DND-41 (cell line): ENCODE data around the gene ERP27.

ENCODE experiments used
- ATAC-seq: fragments of 200-7000 bp; cut with Tn5 transposase; 3 replicates; pipeline ENCODE4 v1.9.1; 2021; ENCODE audit warnings: low read depth; ENCODE audit not compliant: insufficient read depth
- DNase-seq: peaks from one replicate; pipeline ENCODE4 v3.0.0-alpha.2; 2020
- H2AFZ ChIP-seq: 2 replicates; pipeline ENCODE4 v1.6.0; 2012; ENCODE audit warnings: low read depth, low read length
- H3K27ac ChIP-seq: 2 replicates; pipeline ENCODE4 v1.5.1; 2012; ENCODE audit warnings: low read length, inconsistent platforms
- H3K27me3 ChIP-seq: fragments of 200-600 bp; sonication (generic); 2 replicates; pipeline ENCODE4 v1.6.0; 2012; ENCODE audit warnings: low read length, mild to moderate bottlenecking, inconsistent platforms; ENCODE audit not compliant: insufficient read depth, poor library complexity
- H3K36me3 ChIP-seq: 2 replicates; pipeline ENCODE4 v1.5.1; 2012; ENCODE audit warnings: low read length, inconsistent platforms; ENCODE audit not compliant: insufficient read depth
- H3K4me1 ChIP-seq: 2 replicates; pipeline ENCODE4 v1.5.1; 2012; ENCODE audit warnings: mild to moderate bottlenecking, low read length; ENCODE audit not compliant: insufficient read depth
- H3K4me2 ChIP-seq: 2 replicates; pipeline ENCODE4 v1.6.0; 2012; ENCODE audit warnings: mild to moderate bottlenecking, moderate library complexity, low read length, inconsistent platforms; ENCODE audit not compliant: insufficient read depth
- H3K4me3 ChIP-seq, 2 experiments: fragments of 200-600 bp in 1 of 2; shearing (Covaris generic) in 1 of 2; 2 replicates each; pipeline ENCODE4 v1.5.1; 2012 to 2016; ENCODE audit warnings: inconsistent platforms in 2 of 2, low read length in 2 of 2, mild to moderate bottlenecking in 2 of 2, low read depth in 1 of 2, moderate library complexity in 1 of 2
- H3K79me2 ChIP-seq: 2 replicates; pipeline ENCODE4 v1.6.0; 2012; ENCODE audit warnings: low read length, inconsistent platforms; ENCODE audit not compliant: insufficient read depth
- H3K9ac ChIP-seq: 2 replicates; pipeline ENCODE4 v1.6.0; 2012; ENCODE audit warnings: low read depth, mild to moderate bottlenecking, inconsistent platforms, low read length, moderate library complexity
- H3K9me3 ChIP-seq: 2 replicates; pipeline ENCODE4 v1.5.1; 2012; ENCODE audit warnings: low read length, moderate library complexity, mild to moderate bottlenecking, inconsistent platforms; ENCODE audit not compliant: insufficient read depth, severe bottlenecking
- H4K20me1 ChIP-seq: 2 replicates; pipeline ENCODE4 v1.6.0; 2012; ENCODE audit warnings: low read length; ENCODE audit not compliant: insufficient read depth
- EZH2 ChIP-seq: IDR thresholded peaks from 3 replicates; pipeline ENCODE4 v1.6.1; 2012; ENCODE audit warnings: borderline replicate concordance, low read depth, mild to moderate bottlenecking, moderate library complexity, low read length, inconsistent platforms; ENCODE audit not compliant: severe bottlenecking
- TF ChIP-seq, protein P1 (sequence below): IDR thresholded peaks from 2 replicates; pipeline ENCODE4 v1.5.1; 2012; ENCODE audit warnings: borderline replicate concordance, low read length, moderate library complexity, mild to moderate bottlenecking; ENCODE audit not compliant: poor library complexity, severe bottlenecking; ENCODE audit errors: extremely low read depth

ERP27 gene

DNA sequence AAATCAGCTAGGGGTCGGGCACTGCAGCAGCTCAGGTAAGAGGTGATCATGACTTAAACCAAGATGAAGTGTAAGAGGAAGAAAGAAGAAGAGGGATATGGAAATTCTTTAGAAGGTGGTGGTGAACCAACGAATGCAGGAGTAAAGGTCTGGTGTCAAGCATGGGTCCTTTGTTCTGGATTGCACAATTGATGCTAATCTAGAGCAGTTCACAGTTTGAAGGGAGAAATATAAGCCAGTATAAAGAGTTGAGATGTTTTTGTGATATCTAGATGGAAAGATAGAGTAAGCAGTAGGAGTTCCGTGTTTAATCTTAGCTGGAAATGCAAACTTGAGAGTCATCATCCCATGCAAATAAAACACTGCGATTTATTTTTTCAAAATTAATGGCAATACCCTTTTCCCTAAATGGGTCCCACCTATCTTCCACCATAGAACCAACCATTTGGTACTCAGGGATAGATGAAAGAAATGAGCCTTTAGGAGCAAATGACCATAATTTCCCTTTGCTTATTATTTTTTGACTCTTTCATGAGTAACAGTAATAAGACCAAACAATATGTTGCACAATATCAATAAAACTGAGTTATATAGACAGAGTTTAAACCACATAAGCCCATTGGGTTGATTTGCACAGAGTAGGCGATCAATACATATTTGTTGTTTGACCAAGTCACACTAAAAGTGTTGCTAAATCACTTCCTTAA is 37.7 kb downstream of the ERP27 start:
- TF ChIP-seq, protein P1, sequence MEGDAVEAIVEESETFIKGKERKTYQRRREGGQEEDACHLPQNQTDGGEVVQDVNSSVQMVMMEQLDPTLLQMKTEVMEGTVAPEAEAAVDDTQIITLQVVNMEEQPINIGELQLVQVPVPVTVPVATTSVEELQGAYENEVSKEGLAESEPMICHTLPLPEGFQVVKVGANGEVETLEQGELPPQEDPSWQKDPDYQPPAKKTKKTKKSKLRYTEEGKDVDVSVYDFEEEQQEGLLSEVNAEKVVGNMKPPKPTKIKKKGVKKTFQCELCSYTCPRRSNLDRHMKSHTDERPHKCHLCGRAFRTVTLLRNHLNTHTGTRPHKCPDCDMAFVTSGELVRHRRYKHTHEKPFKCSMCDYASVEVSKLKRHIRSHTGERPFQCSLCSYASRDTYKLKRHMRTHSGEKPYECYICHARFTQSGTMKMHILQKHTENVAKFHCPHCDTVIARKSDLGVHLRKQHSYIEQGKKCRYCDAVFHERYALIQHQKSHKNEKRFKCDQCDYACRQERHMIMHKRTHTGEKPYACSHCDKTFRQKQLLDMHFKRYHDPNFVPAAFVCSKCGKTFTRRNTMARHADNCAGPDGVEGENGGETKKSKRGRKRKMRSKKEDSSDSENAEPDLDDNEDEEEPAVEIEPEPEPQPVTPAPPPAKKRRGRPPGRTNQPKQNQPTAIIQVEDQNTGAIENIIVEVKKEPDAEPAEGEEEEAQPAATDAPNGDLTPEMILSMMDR: no peak
- TF ChIP-seq EZH2: no peak
- DNase-seq: no peak
- no peak overlapping the region for H3K27ac ChIP-seq

DNA sequence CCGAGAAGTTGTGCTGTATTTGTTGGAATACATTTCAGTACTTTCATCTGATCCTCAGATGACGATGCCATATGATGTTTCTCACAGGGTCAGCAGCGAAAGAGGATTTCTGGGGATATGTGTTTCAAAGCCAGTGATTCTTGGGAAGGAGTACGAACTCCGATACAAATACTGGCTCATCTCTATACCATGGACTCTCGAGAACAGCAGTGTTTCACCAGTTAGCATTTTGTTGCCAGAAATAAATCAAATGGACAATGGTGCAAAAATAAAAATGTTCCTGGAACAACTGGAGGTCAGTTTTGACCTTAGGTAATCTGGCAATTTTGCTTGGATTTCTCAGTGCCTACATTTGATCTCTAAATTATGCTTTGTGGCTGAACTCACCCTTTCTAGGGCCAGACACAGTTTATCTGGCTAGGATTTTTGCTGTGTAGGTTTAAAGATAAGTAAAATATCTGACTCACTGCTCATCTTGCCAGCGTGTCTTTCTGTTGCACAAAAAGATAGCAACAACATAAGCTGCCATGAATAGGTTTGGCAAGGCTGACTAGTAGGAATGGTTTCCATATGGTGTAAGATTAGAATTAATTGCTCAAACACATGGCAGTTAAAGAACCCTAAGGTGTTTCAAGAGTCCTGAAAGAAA is 41.7 kb downstream of the ERP27 start:
- Histone ChIP-seq H2AFZ (no peak overlapping the region), H3K4me1 (peaks cover 5% of the 10 kb centered on the region; the same call in 1 of the 2 replicates), H4K20me1 (no peaks in the 10 kb centered on the region), H3K27ac (no peak overlapping the region), H3K27me3 (no peaks in the 10 kb centered on the region), H3K4me2 (no peak overlapping the region), H3K9me3 (no peaks in the 10 kb centered on the region), H3K9ac (no peak overlapping the region), H3K4me3 (no peak overlapping the region), H3K36me3 (no peaks in the 10 kb centered on the region), H3K79me2 (no peaks in the 10 kb centered on the region)
- DNase-seq: no peak
- no peak for ATAC-seq
- TF ChIP-seq EZH2: no peak
- TF ChIP-seq, protein P1: no peak

More for the DNA sequence above, 37.7 kb downstream of the ERP27 start:
- no peak overlapping the region for H3K4me2 ChIP-seq
- no peak overlapping the region for H2AFZ ChIP-seq
- H3K79me2 ChIP-seq: no peaks in the 10 kb centered on the region
- no peaks in the 10 kb centered on the region for H4K20me1 ChIP-seq
- no peak overlapping the region for H3K4me3 ChIP-seq
- no peaks in the 10 kb centered on the region for H3K36me3 ChIP-seq
- H3K4me1 ChIP-seq: peaks cover 25% of the 10 kb centered on the region
- H3K9ac ChIP-seq: no peak overlapping the region
- H3K27me3 ChIP-seq: no peaks in the 10 kb centered on the region
- no peaks in the 10 kb centered on the region for H3K9me3 ChIP-seq
- ATAC-seq: no peak

DNA sequence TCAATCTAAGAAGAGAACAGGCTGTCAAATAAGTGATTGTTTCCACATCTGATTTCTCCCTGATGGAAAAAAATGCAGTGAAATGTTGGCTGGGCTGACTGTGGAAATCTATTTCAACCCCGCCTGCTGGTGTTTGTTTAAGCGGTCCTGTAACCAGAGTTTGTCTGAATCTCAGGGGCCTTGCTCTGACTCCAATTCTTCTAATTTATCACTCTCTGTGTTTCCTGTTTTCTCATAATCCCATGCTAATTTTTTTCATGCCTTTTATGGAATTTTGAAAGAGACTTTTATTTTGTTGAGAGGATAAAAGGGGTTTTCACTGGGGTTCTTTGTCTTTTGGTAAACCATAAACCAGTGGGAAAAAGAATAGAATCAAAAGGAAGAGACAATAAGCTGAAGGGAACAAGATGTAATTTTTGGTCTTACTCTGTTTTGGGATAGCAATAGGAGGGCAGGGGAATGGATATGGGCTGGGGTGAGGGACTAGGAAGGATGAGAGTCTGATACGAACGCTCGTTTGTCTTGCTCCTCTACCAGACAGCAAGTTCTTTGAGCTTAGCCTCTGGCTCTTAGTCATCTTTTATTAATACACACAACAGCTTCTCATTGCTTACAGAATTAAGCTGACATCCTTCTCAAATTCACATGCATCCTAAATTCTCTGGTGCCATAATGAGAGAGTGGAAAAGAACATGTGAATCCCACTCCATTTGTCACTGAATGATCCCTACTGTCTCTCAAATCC is 44.7 kb downstream of the ERP27 start:
- DNase-seq (no peak), ATAC-seq (no peak)
- H3K27ac ChIP-seq: no peak overlapping the region
- no peaks in the 10 kb centered on the region for H4K20me1 ChIP-seq
- H3K36me3 ChIP-seq: no peaks in the 10 kb centered on the region
- no peaks in the 10 kb centered on the region for H3K27me3 ChIP-seq
- TF ChIP-seq, protein P1: no peak
- no peak for TF ChIP-seq EZH2
- H3K79me2 ChIP-seq: no peaks in the 10 kb centered on the region
- no peak overlapping the region for H3K9ac ChIP-seq
- H3K9me3 ChIP-seq: no peaks in the 10 kb centered on the region
- no peak overlapping the region for H2AFZ ChIP-seq
- H3K4me1 ChIP-seq: no peaks in the 10 kb centered on the region
- H3K4me3 ChIP-seq: no peak overlapping the region
- H3K4me2 ChIP-seq: no peak overlapping the region
